H1 (cell line): ENCODE results near the gene MGST1. TPM values are rescaled to one million over a fixed set of nuclear protein-coding genes. Genes with fewer than 3 reads are reported as not detected.

ENCODE experiments used
- CTCF ChIA-PET: fragments of 300-600 bp; sonication (Branson Sonifier 250); formaldehyde crosslinking; loops from one replicate; lab custom pipeline; 2021; ENCODE audit not compliant: partially characterized antibody; lab: Charles Lee
- POLR2A ChIA-PET: fragments of 300-600 bp; sonication (Branson Sonifier 250); formaldehyde crosslinking; loops from one replicate; lab custom pipeline; 2021; ENCODE audit warnings: inconsistent platforms; ENCODE audit not compliant: partially characterized antibody; lab: Charles Lee
- DNase-seq, 2 experiments: peaks; one replicate each; pipeline versions ENCODE4 v3.0.0 to v3.0.0-alpha.2; 2010 to 2022; ENCODE audit warnings: low spot score in 2 of 2, low read depth in 1 of 2, mixed read lengths in 1 of 2
- FAIRE-seq: peaks from 2 replicates; lab custom pipeline; 2011; peaks lifted over from hg19 to GRCh38; lab: Jason Lieb, UNC
- H2AFZ ChIP-seq: 2 replicates; pipeline ENCODE4 v1.8.1; 2012; ENCODE audit warnings: low read length, inconsistent platforms
- H2AK5ac ChIP-seq: 2 replicates; pipeline ENCODE4 v1.6.1; 2013; ENCODE audit warnings: low read depth, low read length
- H2BK120ac ChIP-seq: replicated peaks from 2 replicates; pipeline ENCODE3; 2013; ENCODE audit warnings: low read depth, low read length, inconsistent platforms
- H2BK12ac ChIP-seq: 2 replicates; pipeline ENCODE4 v1.6.1; 2013; ENCODE audit warnings: low read depth, low read length
- H2BK15ac ChIP-seq: 2 replicates; pipeline ENCODE4 v1.6.1; 2013; ENCODE audit warnings: low read length
- H2BK20ac ChIP-seq: 2 replicates; pipeline ENCODE4 v1.6.1; 2013; ENCODE audit warnings: low read length
- H2BK5ac ChIP-seq: 2 replicates; pipeline ENCODE4 v1.6.1; 2013; ENCODE audit warnings: low read depth, low read length
- H3K14ac ChIP-seq: 2 replicates; pipeline ENCODE4 v1.6.1; 2013; ENCODE audit warnings: inconsistent platforms; ENCODE audit not compliant: insufficient read length
- H3K18ac ChIP-seq: 2 replicates; pipeline ENCODE4 v1.6.1; 2013; ENCODE audit warnings: low read length; ENCODE audit errors: extremely low read depth
- H3K23ac ChIP-seq: 2 replicates; pipeline ENCODE4 v1.6.1; 2013; ENCODE audit warnings: inconsistent platforms; ENCODE audit not compliant: insufficient read length
- H3K23me2 ChIP-seq: 2 replicates; pipeline ENCODE4 v1.6.1; 2013; ENCODE audit warnings: low read depth, low read length
- H3K27ac ChIP-seq: 2 replicates; pipeline ENCODE4 v1.6.1; 2011; ENCODE audit warnings: low read depth, low read length, inconsistent platforms
- H3K27me3 ChIP-seq, 4 experiments: replicated peaks in 1 of 4; 1 replicate in 1 of 4; 2 replicates in 3 of 4; pipeline versions ENCODE4 v1.6.1 to v1.8.1; 2011 to 2013; ENCODE audit warnings: low read length in 3 of 4, mild to moderate bottlenecking in 3 of 4, inconsistent platforms in 2 of 4, mixed read lengths in 2 of 4, moderate library complexity in 1 of 4; ENCODE audit not compliant: control insufficient read depth in 3 of 4, insufficient read depth in 3 of 4; ENCODE audit errors: extremely low read depth in 1 of 4
- H3K36me3 ChIP-seq, 4 experiments: 2 replicates each; pipeline versions ENCODE4 v1.6.1 to v1.8.1; 2011 to 2013; ENCODE audit warnings: mild to moderate bottlenecking in 4 of 4, low read length in 3 of 4, moderate library complexity in 2 of 4, control low read depth in 1 of 4, inconsistent platforms in 1 of 4; ENCODE audit not compliant: insufficient read depth in 4 of 4, control insufficient read depth in 2 of 4
- H3K4ac ChIP-seq: replicated peaks from 2 replicates; pipeline ENCODE3; 2013; ENCODE audit warnings: low read length, low read depth, mixed read lengths, inconsistent platforms; ENCODE audit not compliant: insufficient read length
- H3K4me1 ChIP-seq, 4 experiments: replicated peaks in 1 of 4; 1 replicate in 1 of 4; 2 replicates in 3 of 4; pipeline versions ENCODE4 v1.6.1 to v1.8.1; 2011 to 2013; ENCODE audit warnings: low read length in 3 of 4, inconsistent platforms in 2 of 4, mixed read lengths in 1 of 4; ENCODE audit not compliant: insufficient read depth in 4 of 4, control insufficient read depth in 3 of 4
- H3K4me2 ChIP-seq, 2 experiments: 2 replicates each; pipeline versions ENCODE4 v1.6.1 to v1.8.1; 2011 to 2013; ENCODE audit warnings: low read depth in 2 of 2, low read length in 2 of 2, control low read depth in 1 of 2, inconsistent platforms in 1 of 2, mild to moderate bottlenecking in 1 of 2; ENCODE audit not compliant: insufficient read depth in 1 of 2
- H3K4me3 ChIP-seq, 4 experiments: fragments of 200-600, 300-600 bp in 1 of 4; sonication (generic), shearing (Covaris generic), sonication (Bioruptor Twin) in 1 of 4; 2 replicates each; pipeline versions ENCODE4 v1.5.1 to v1.8.1; 2011 to 2016; ENCODE audit warnings: low read length in 4 of 4, low read depth in 3 of 4, control low read depth in 2 of 4, inconsistent platforms in 2 of 4, mild to moderate bottlenecking in 2 of 4, mixed read lengths in 1 of 4, moderate library complexity in 1 of 4; ENCODE audit not compliant: insufficient read depth in 2 of 4; ENCODE audit errors: extremely low read depth in 1 of 4
- H3K56ac ChIP-seq: replicated peaks from 2 replicates; pipeline ENCODE3; 2013; ENCODE audit warnings: low read depth, mild to moderate bottlenecking, mixed read lengths, low read length, inconsistent platforms; ENCODE audit not compliant: insufficient read length
- H3K79me1 ChIP-seq: 2 replicates; pipeline ENCODE4 v1.6.1; 2013; ENCODE audit warnings: low read depth, low read length, control low read depth
- H3K79me2 ChIP-seq, 2 experiments: 2 replicates each; pipeline versions ENCODE4 v1.6.1 to v1.8.1; 2012 to 2013; ENCODE audit warnings: low read length in 2 of 2, mild to moderate bottlenecking in 2 of 2, inconsistent platforms in 1 of 2; ENCODE audit not compliant: insufficient read depth in 2 of 2, control insufficient read depth in 1 of 2
- H3K9ac ChIP-seq, 4 experiments: replicated peaks in 1 of 4; 1 replicate in 1 of 4; 2 replicates in 3 of 4; pipeline versions ENCODE4 v1.6.1 to v1.8.1; 2011 to 2013; ENCODE audit warnings: low read depth in 3 of 4, low read length in 3 of 4, control low read depth in 2 of 4, mild to moderate bottlenecking in 2 of 4, moderate library complexity in 2 of 4, inconsistent platforms in 1 of 4; ENCODE audit errors: extremely low read depth in 1 of 4
- H3K9me3 ChIP-seq, 2 experiments: 2 replicates each; pipeline versions ENCODE4 v1.6.1 to v1.8.1; 2012 to 2013; ENCODE audit warnings: mild to moderate bottlenecking in 2 of 2, moderate library complexity in 2 of 2, control low read depth in 1 of 2, inconsistent platforms in 1 of 2, low read depth in 1 of 2, low read length in 1 of 2, mixed read lengths in 1 of 2; ENCODE audit not compliant: insufficient read depth in 2 of 2
- H4K20me1 ChIP-seq, 2 experiments: replicated peaks in 1 of 2; 2 replicates each; pipeline versions ENCODE3 to v1.8.1; 2011 to 2013; ENCODE audit warnings: inconsistent platforms in 2 of 2, low read length in 2 of 2, mild to moderate bottlenecking in 1 of 2; ENCODE audit not compliant: insufficient read depth in 2 of 2, control insufficient read depth in 1 of 2
- H4K5ac ChIP-seq: 2 replicates; pipeline ENCODE4 v1.6.1; 2013; ENCODE audit warnings: low read length, low read depth, mixed read lengths, inconsistent platforms; ENCODE audit not compliant: insufficient read length
- H4K8ac ChIP-seq: 2 replicates; pipeline ENCODE4 v1.8.0; 2013; ENCODE audit warnings: mild to moderate bottlenecking, moderate library complexity, low read length, inconsistent platforms; ENCODE audit not compliant: insufficient read depth; ENCODE audit errors: extremely low read depth
- H4K91ac ChIP-seq: replicated peaks from 2 replicates; pipeline ENCODE3; 2013; ENCODE audit warnings: low read length, mixed read lengths, inconsistent platforms; ENCODE audit not compliant: insufficient read length
- CTBP2 ChIP-seq: IDR thresholded peaks from 2 replicates; pipeline ENCODE4 v1.7.0; 2011; ENCODE audit warnings: borderline replicate concordance, mild to moderate bottlenecking, moderate library complexity, mixed read lengths, low read length; ENCODE audit not compliant: insufficient read depth, insufficient read length
- EP300 ChIP-seq, 2 experiments: IDR thresholded peaks; 1 replicate in 1 of 2; 2 replicates in 1 of 2; pipeline ENCODE4 v1.6.1; 2011 to 2012; ENCODE audit warnings: low read depth in 2 of 2, low read length in 2 of 2, mild to moderate bottlenecking in 2 of 2, borderline replicate concordance in 1 of 2, inconsistent platforms in 1 of 2, moderate library complexity in 1 of 2
- KDM1A ChIP-seq: fragments of 200-600, 300-600 bp; sonication (generic); IDR thresholded peaks from 2 replicates; pipeline ENCODE4 v1.7.1; 2016; ENCODE audit warnings: mild to moderate bottlenecking, low read length, borderline replicate concordance
- MAFK ChIP-seq: IDR thresholded peaks from 2 replicates; pipeline ENCODE4 v1.6.1; 2012; ENCODE audit warnings: low read depth, mild to moderate bottlenecking, improper control_type of control experiment, low read length
- NRF1 ChIP-seq: IDR thresholded peaks from 2 replicates; pipeline ENCODE4 v1.6.1; 2011; ENCODE audit warnings: mild to moderate bottlenecking, low read depth, low read length, improper control_type of control experiment
- PHF8 ChIP-seq: fragments of 200-600 bp; sonication (generic); conservative IDR thresholded peaks from 2 replicates; pipeline ENCODE4 v1.7.1; 2012; ENCODE audit warnings: low read depth, mild to moderate bottlenecking, inconsistent platforms, low read length, moderate library complexity
- SIX5 ChIP-seq: IDR thresholded peaks from 2 replicates; pipeline ENCODE4 v1.6.1; 2011; ENCODE audit warnings: mild to moderate bottlenecking, low read depth, low read length
- SUZ12 ChIP-seq: fragments of 200-600 bp; sonication (generic); IDR thresholded peaks from 2 replicates; pipeline ENCODE4 v1.6.1; 2012; ENCODE audit warnings: mild to moderate bottlenecking, inconsistent platforms, low read length, moderate library complexity, mixed read lengths
- TAF1 ChIP-seq: IDR thresholded peaks from 2 replicates; pipeline ENCODE4 v1.6.1; 2011; ENCODE audit warnings: mild to moderate bottlenecking, low read depth, low read length
- TAF7 ChIP-seq: optimal IDR thresholded peaks from 2 replicates; pipeline ENCODE3; 2011; ENCODE audit warnings: low read depth, mild to moderate bottlenecking, inconsistent platforms, low read length, moderate library complexity, borderline replicate concordance
- WGBS, 2 experiments: shearing (Covaris generic) in 1 of 2; methylation state at CpG; one replicate each; pipeline versions ENCODE4 v1.1.6 to v1.1.7; 2013 to 2015; ENCODE audit warnings: low lambda C conversion rate in 2 of 2, mixed read lengths in 2 of 2, inconsistent platforms in 1 of 2, low coverage in 1 of 2, missing lambda C conversion rate in 1 of 2; ENCODE audit not compliant: insufficient replicate concordance in 2 of 2, insufficient coverage in 1 of 2, insufficient read length in 1 of 2; ENCODE audit errors: extremely low coverage in 1 of 2, missing lambda C conversion rate in 1 of 2; 5-methylcytosine and 5-hydroxymethylcytosine counted together
- polyA plus RNA-seq, 7 experiments: library from polyadenylated mRNA; depleted of rRNA in 3 of 7; stranded (reverse) in 5 of 7; unstranded in 2 of 7; fragments of >200 nt in 5 of 7; fragments of 200-250 nt in 2 of 7; gene quantifications; 1 replicate in 5 of 7; 2 replicates in 1 of 7; 4 replicates in 1 of 7; pipeline versions ENCODE4 v1.2.1 to v1.2.3, GENCODE V29; 2011 to 2013; ENCODE audit warnings: missing spikeins in 2 of 7, mixed read lengths in 2 of 7
- total RNA-seq: library from RNA; stranded (reverse); fragmentation: NEBNext Ultra II Directional; extraction: Animal tissue kit (Norgen Biotek cat#: 25700); gene quantifications from 2 replicates; pipeline ENCODE4 v1.2.1, GENCODE V29; 2021
- TF ChIP-seq, protein P1 (sequence below): IDR thresholded peaks from 2 replicates; pipeline ENCODE4 v1.6.1; 2012; ENCODE audit warnings: inconsistent platforms
- TF ChIP-seq, protein P2 (sequence below): IDR thresholded peaks from 2 replicates; pipeline ENCODE4 v1.6.1; 2012; ENCODE audit warnings: low read length, inconsistent platforms

MGST1 gene
- total and polyA plus RNA-seq, 2 of the 8 experiments (the other 6 are each of a cell fraction or from before 2014, with no cell fraction given) = 442 to 478 TPM

DNA sequence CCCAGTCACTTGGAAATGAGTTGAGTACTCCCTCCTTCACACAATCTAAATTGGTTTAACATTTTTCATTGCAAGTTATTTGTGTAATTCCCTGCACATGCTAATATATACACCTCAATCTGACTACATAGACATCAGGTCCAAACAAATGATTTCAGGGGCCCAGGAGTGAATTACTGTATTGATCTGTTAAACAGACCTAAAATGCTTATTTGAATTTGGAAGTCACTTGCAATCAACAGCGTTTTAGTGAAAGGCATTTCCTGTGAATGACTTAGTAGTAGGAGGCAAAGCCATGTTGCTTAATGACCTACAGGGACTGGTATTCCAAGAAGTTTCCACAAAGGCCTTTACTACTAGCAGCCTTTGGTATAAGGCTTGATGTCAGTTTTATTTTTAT is 47.3 kb upstream of the MGST1 start:
- H2BK20ac ChIP-seq = no peak overlapping the region
- TF ChIP-seq SUZ12 (no peak), MAFK (no peak), PHF8 (no peak), TAF7 (no peak), SIX5 (no peak), EP300 (IDR thresholded peaks at IDR 0.05; ENCODE audit: borderline replicate concordance in 1 of 2, low read depth in 2 of 2, low read length in 2 of 2) (no peak), NRF1 (no peak), TAF1 (no peak), CTBP2 (no peak), KDM1A (no peak)
- TF ChIP-seq, protein P1, sequence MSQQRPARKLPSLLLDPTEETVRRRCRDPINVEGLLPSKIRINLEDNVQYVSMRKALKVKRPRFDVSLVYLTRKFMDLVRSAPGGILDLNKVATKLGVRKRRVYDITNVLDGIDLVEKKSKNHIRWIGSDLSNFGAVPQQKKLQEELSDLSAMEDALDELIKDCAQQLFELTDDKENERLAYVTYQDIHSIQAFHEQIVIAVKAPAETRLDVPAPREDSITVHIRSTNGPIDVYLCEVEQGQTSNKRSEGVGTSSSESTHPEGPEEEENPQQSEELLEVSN = no peak
- TF ChIP-seq, protein P2, sequence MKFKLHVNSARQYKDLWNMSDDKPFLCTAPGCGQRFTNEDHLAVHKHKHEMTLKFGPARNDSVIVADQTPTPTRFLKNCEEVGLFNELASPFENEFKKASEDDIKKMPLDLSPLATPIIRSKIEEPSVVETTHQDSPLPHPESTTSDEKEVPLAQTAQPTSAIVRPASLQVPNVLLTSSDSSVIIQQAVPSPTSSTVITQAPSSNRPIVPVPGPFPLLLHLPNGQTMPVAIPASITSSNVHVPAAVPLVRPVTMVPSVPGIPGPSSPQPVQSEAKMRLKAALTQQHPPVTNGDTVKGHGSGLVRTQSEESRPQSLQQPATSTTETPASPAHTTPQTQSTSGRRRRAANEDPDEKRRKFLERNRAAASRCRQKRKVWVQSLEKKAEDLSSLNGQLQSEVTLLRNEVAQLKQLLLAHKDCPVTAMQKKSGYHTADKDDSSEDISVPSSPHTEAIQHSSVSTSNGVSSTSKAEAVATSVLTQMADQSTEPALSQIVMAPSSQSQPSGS = no peak

More for the DNA sequence above, 47.3 kb upstream of the MGST1 start:
- Histone ChIP-seq H3K56ac (no peak overlapping the region), H2BK15ac (no peak overlapping the region), H3K23me2 (no peaks in the 10 kb centered on the region; the same call in 1 of the 2 replicates), H2BK5ac (no peak overlapping the region), H2BK120ac (no peak overlapping the region), H3K79me2 (no peaks in the 10 kb centered on the region), H2BK12ac (no peak overlapping the region), H4K20me1 (no peaks in the 10 kb centered on the region), H3K23ac (no peak overlapping the region), H4K91ac (no peak overlapping the region), H3K4ac (no peak overlapping the region), H3K4me2 (no peak overlapping the region), H3K9me3 (no peaks in the 10 kb centered on the region), H4K8ac (no peak overlapping the region), H3K4me3 (no peak overlapping the region), H3K4me1 (no peaks in the 10 kb centered on the region), H2AFZ (no peak overlapping the region), H3K14ac (no peak overlapping the region), H3K9ac (no peak overlapping the region), H3K79me1 (no peaks in the 10 kb centered on the region), H3K18ac (no peak overlapping the region), H3K36me3 (no peaks in the 10 kb centered on the region), H2AK5ac (no peak overlapping the region), H4K5ac (no peak overlapping the region), H3K27me3 (no peaks in the 10 kb centered on the region), H3K27ac (no peak overlapping the region)
- POLR2A ChIA-PET = no interaction called here
- FAIRE-seq = no peak
- no peak for DNase-seq
- CTCF ChIA-PET = no interaction called here
- WGBS, 2 experiments = 44% methylated on average over 1 of the region's 1 CpG; no CpG with 5 or more reads in 1 of the 2 experiments
